Activated T-helper 2 cell treated with anti-CD3 and anti-CD28 coated beads, Interferon-gamma antibody, Interleukin-2, Interleukin-4, amounts not matched to agents 10 μg/mL and 5 μg/mL and 100 μg/mL, durations not matched to agents 14 hours and 24 hours and 36 hours (primary cell): ENCODE results near the gene PLIN5. TPM values are rescaled to one million over a fixed set of nuclear protein-coding genes. Genes with fewer than 3 reads are reported as not detected.

Experiments used
- DNase-seq: peaks from one replicate; pipeline ENCODE4 v3.0.0; 2021; ENCODE audit warnings: low spot score
- H3K27ac Mint-ChIP-seq: one replicate; pipeline ENCODE4 v1.8.0; 2021; ENCODE audit warnings: mixed read lengths
- H3K27me3 Mint-ChIP-seq: one replicate; pipeline ENCODE4 v1.8.0; 2021; ENCODE audit warnings: low read depth, mixed read lengths
- H3K36me3 Mint-ChIP-seq: one replicate; pipeline ENCODE4 v1.8.0; 2021; ENCODE audit warnings: low read depth, mixed read lengths
- H3K4me1 Mint-ChIP-seq: one replicate; pipeline ENCODE4 v1.8.0; 2021; ENCODE audit warnings: low read depth, mixed read lengths
- H3K4me3 Mint-ChIP-seq: one replicate; pipeline ENCODE4 v1.8.0; 2021; ENCODE audit warnings: low read depth, mild to moderate bottlenecking, moderate library complexity, mixed read lengths
- H3K9me3 Mint-ChIP-seq: one replicate; pipeline ENCODE4 v1.8.0; 2021; ENCODE audit warnings: mixed read lengths
- intact Hi-C: fragments of 100-400 bp; cut with micrococcal nuclease; formaldehyde crosslinking; loops from one replicate; pipeline ENCODE4 v1.15.1; 2023
- total RNA-seq: library from RNA; stranded (reverse); gene quantifications from 2 replicates; pipeline ENCODE4 v1.2.3, GENCODE V29; 2022

The PLIN5 gene
- total RNA-seq, 1 donor from 2014 or later, result 0.27 TPM

- Mint-ChIP-seq H3K36me3 (peaks cover 31% of the 10 kb centered on the region), H3K27me3 (no peaks in the 10 kb centered on the region), H3K27ac (no peak overlapping the region), H3K4me3 (no peak overlapping the region), H3K9me3 (no peaks in the 10 kb centered on the region), H3K4me1 (peaks cover 7% of the 10 kb centered on the region)
- intact Hi-C loops, result no loop called here
- DNase-seq, result no peak
Observed at GRCh38 chr19:4488496-4488895, 46.5 kb downstream of the PLIN5 start.

- peaks cover 34% of the 10 kb centered on the region for H3K36me3 Mint-ChIP-seq
- intact Hi-C loops, result no loop called here
- no peaks in the 10 kb centered on the region for H3K9me3 Mint-ChIP-seq
- H3K27ac Mint-ChIP-seq, result no peak overlapping the region
- DNase-seq, result no peak
- no peaks in the 10 kb centered on the region for H3K27me3 Mint-ChIP-seq
- no peak overlapping the region for H3K4me3 Mint-ChIP-seq
- H3K4me1 Mint-ChIP-seq, result peaks cover 7% of the 10 kb centered on the region
Observed at GRCh38 chr19:4487572-4487971, 47.5 kb downstream of the PLIN5 start.

GRCh38 chr19:4483385-4483784 is 51.6 kb downstream of the PLIN5 start:
- no peak overlapping the region for H3K27ac Mint-ChIP-seq
- peaks cover 19% of the 10 kb centered on the region for H3K36me3 Mint-ChIP-seq
- no peaks in the 10 kb centered on the region for H3K27me3 Mint-ChIP-seq
- no peak for DNase-seq
- intact Hi-C loops, result no loop called here
- peaks cover 7% of the 10 kb centered on the region for H3K4me1 Mint-ChIP-seq
- no peak overlapping the region for H3K4me3 Mint-ChIP-seq
- no peaks in the 10 kb centered on the region for H3K9me3 Mint-ChIP-seq

GRCh38 chr19:4482721-4483364 is 52.2 kb downstream of the PLIN5 start:
- H3K4me1 Mint-ChIP-seq, result peaks cover 7% of the 10 kb centered on the region
- H3K27me3 Mint-ChIP-seq, result no peaks in the 10 kb centered on the region
- no peaks in the 10 kb centered on the region for H3K9me3 Mint-ChIP-seq
- H3K4me3 Mint-ChIP-seq, result no peak overlapping the region
- no peak for DNase-seq
- H3K27ac Mint-ChIP-seq, result no peak overlapping the region
- intact Hi-C loops, result no loop called here
- peaks cover 20% of the 10 kb centered on the region for H3K36me3 Mint-ChIP-seq

- no peak for DNase-seq
- Mint-ChIP-seq H3K36me3 (peaks cover 9% of the 10 kb centered on the region), H3K4me3 (no peak overlapping the region), H3K27me3 (no peaks in the 10 kb centered on the region), H3K9me3 (no peaks in the 10 kb centered on the region), H3K4me1 (peaks cover 13% of the 10 kb centered on the region), H3K27ac (no peak overlapping the region)
- intact Hi-C loops, result loop anchor here (10.0 kb wide), 1 partner anchor 152 kb away; no protein-coding TSS in a partner anchor
Observed at GRCh38 chr19:4477034-4477801, 57.8 kb downstream of the PLIN5 start.

GRCh38 chr19:4474514-4475022 is 60.5 kb downstream of the PLIN5 start:
- no peaks in the 10 kb centered on the region for H3K27me3 Mint-ChIP-seq
- peaks cover 18% of the 10 kb centered on the region for H3K4me1 Mint-ChIP-seq
- H3K36me3 Mint-ChIP-seq, result peaks cover 9% of the 10 kb centered on the region
- no peaks in the 10 kb centered on the region for H3K9me3 Mint-ChIP-seq
- peak overlapping the region; percentile 79 for H3K27ac Mint-ChIP-seq
- no peak for DNase-seq
- intact Hi-C loops, result loop anchor here (5.0 to 10.0 kb wide), 2 partner anchors 150 to 248 kb away; partner anchors contain the start of gene DPP9
- H3K4me3 Mint-ChIP-seq, result peak overlapping the region; percentile 85

GRCh38 chr19:4473763-4474513 is 61.1 kb downstream of the PLIN5 start:
- Mint-ChIP-seq H3K27ac (peak overlapping the region; percentile 79), H3K4me3 (peak overlapping the region; percentile 85), H3K27me3 (no peaks in the 10 kb centered on the region), H3K4me1 (peaks cover 18% of the 10 kb centered on the region), H3K36me3 (peaks cover 9% of the 10 kb centered on the region), H3K9me3 (no peaks in the 10 kb centered on the region)
- no peak for DNase-seq
- intact Hi-C loops, result loop anchor here (2.0 to 10.0 kb wide), 4 partner anchors 17 to 248 kb away; partner anchors contain the start of genes DPP9, SH3GL1 and UBXN6

- H3K4me3 Mint-ChIP-seq, result peak overlapping the region; percentile 85
- H3K4me1 Mint-ChIP-seq, result peaks cover 18% of the 10 kb centered on the region
- H3K27me3 Mint-ChIP-seq, result no peaks in the 10 kb centered on the region
- H3K27ac Mint-ChIP-seq, result peak overlapping the region; percentile 28
- no peaks in the 10 kb centered on the region for H3K9me3 Mint-ChIP-seq
- no peak for DNase-seq
- intact Hi-C loops, result loop anchor here (2.0 to 10.0 kb wide), 4 partner anchors 16 to 249 kb away; partner anchors contain the start of genes DPP9, SH3GL1 and UBXN6
- peaks cover 9% of the 10 kb centered on the region for H3K36me3 Mint-ChIP-seq
Observed at GRCh38 chr19:4473011-4473762, 61.8 kb downstream of the PLIN5 start.

Other genes with a start within 250 kb of the PLIN5 start
- gene TMIGD2, start 232.8 kb downstream of the PLIN5 start, total RNA-seq, result 9.2 and 10.8 TPM in 2 replicates
- 26.8 and 32.8 TPM in 2 replicates for gene FSD1, start 230.6 kb downstream of the PLIN5 start, total RNA-seq
- gene STAP2, start 196.4 kb downstream of the PLIN5 start, total RNA-seq, result 15.4 and 17.1 TPM in 2 replicates
- gene MPND, start 191.7 kb downstream of the PLIN5 start, total RNA-seq, result 19.3 and 20.2 TPM in 2 replicates
- gene SH3GL1, start 134.7 kb downstream of the PLIN5 start, total RNA-seq, result 49.2 and 56.3 TPM in 2 replicates
- 81.9 and 87.8 TPM in 2 replicates for gene CHAF1A, start 132.6 kb downstream of the PLIN5 start, total RNA-seq
- 51.7 and 52.8 TPM in 2 replicates for gene UBXN6, start 77.4 kb downstream of the PLIN5 start, total RNA-seq
- gene HDGFL2, start 62.9 kb downstream of the PLIN5 start, total RNA-seq, result 61.9 and 75.6 TPM in 2 replicates
- 0.05 and 0.09 TPM in 2 replicates for gene PLIN4, start 16.7 kb downstream of the PLIN5 start, total RNA-seq
- 0.18 and 0.37 TPM in 2 replicates for gene LRG1, start 4.8 kb upstream of the PLIN5 start, total RNA-seq
- gene SEMA6B, start 24.5 kb upstream of the PLIN5 start, total RNA-seq, result not detected in 2 replicates
- gene TNFAIP8L1, start 104.3 kb upstream of the PLIN5 start, total RNA-seq, result 16.1 and 16.9 TPM in 2 replicates
- 105 and 110 TPM in 2 replicates for gene MYDGF, start 135.1 kb upstream of the PLIN5 start, total RNA-seq
- gene DPP9, start 188.6 kb upstream of the PLIN5 start, total RNA-seq, result 84.8 and 87.2 TPM in 2 replicates